HepG2 (cell line): ENCODE results near the gene MCEE. TPM values are rescaled to one million over a fixed set of nuclear protein-coding genes. Genes with fewer than 3 reads are reported as not detected.

Experiments
- CTCF ChIP-seq: sonication (generic); formaldehyde crosslinking; IDR thresholded peaks from 2 replicates; pipeline ENCODE4 v1.5.0; 2020; ENCODE audit warnings: mild to moderate bottlenecking, missing genetic modification reagents, moderate library complexity
- DMAP1 ChIP-seq: IDR thresholded peaks from 2 replicates; pipeline ENCODE4 v1.6.1; 2016
- DNMT1 ChIP-seq: sonication (generic); formaldehyde crosslinking; IDR thresholded peaks from 2 replicates; pipeline ENCODE4 v1.5.1; 2020; ENCODE audit warnings: mild to moderate bottlenecking, missing genetic modification reagents
- E2F5 ChIP-seq: sonication (generic); formaldehyde crosslinking; conservative IDR thresholded peaks from 2 replicates; pipeline ENCODE4 v1.4.0; 2020; ENCODE audit warnings: missing genetic modification reagents
- HINFP ChIP-seq: sonication (generic); formaldehyde crosslinking; IDR thresholded peaks from 2 replicates; pipeline ENCODE4 v1.4.0; 2020; ENCODE audit warnings: low read depth, mild to moderate bottlenecking, missing genetic modification reagents
- HMGXB4 ChIP-seq, 2 experiments: sonication (generic) in 1 of 2; formaldehyde crosslinking in 1 of 2; IDR thresholded peaks; 2 replicates each; pipeline versions ENCODE4 v1.4.0 to v1.6.1; 2018 to 2020; ENCODE audit warnings: missing genetic modification reagents in 2 of 2, borderline replicate concordance in 1 of 2, low read depth in 1 of 2, mild to moderate bottlenecking in 1 of 2, missing biosample characterization in 1 of 2
- KLF9 ChIP-seq: IDR thresholded peaks from 2 replicates; pipeline ENCODE4 v1.6.1; 2016; ENCODE audit warnings: low read depth
- MEIS2 ChIP-seq: sonication (generic); formaldehyde crosslinking; IDR thresholded peaks from 2 replicates; pipeline ENCODE4 v1.9.0; 2021; ENCODE audit warnings: mild to moderate bottlenecking, missing genetic modification reagents
- MZF1 ChIP-seq: sonication (generic); formaldehyde crosslinking; IDR thresholded peaks from 2 replicates; pipeline ENCODE4 v1.8.1; 2023; ENCODE audit warnings: mild to moderate bottlenecking, missing genetic modification reagents, borderline replicate concordance
- NFATC3 ChIP-seq: sonication (generic); formaldehyde crosslinking; IDR thresholded peaks from 2 replicates; pipeline ENCODE4 v1.5.1; 2020; ENCODE audit warnings: mild to moderate bottlenecking, missing genetic modification reagents
- NR2C2 ChIP-seq: sonication (generic); formaldehyde crosslinking; IDR thresholded peaks from 2 replicates; pipeline ENCODE4 v1.4.0; 2020; ENCODE audit warnings: missing genetic modification reagents, mild to moderate bottlenecking, moderate library complexity, borderline replicate concordance
- RELA ChIP-seq: sonication (generic); formaldehyde crosslinking; IDR thresholded peaks from 2 replicates; pipeline ENCODE4 v1.4.0; 2020; ENCODE audit warnings: missing genetic modification reagents
- STAT5B ChIP-seq: sonication (generic); formaldehyde crosslinking; IDR thresholded peaks from 2 replicates; pipeline ENCODE4 v1.4.0; 2020; ENCODE audit warnings: missing genetic modification reagents
- TFE3 ChIP-seq: IDR thresholded peaks from 2 replicates; pipeline ENCODE4 v1.6.1; 2016
- ZBTB2 ChIP-seq: sonication (generic); formaldehyde crosslinking; IDR thresholded peaks from 2 replicates; pipeline ENCODE4 v1.8.0; 2022; ENCODE audit warnings: low read depth, missing genetic modification reagents
- ZBTB34 ChIP-seq: sonication (generic); formaldehyde crosslinking; IDR thresholded peaks from 2 replicates; pipeline ENCODE4 v1.8.0; 2022; ENCODE audit warnings: mild to moderate bottlenecking, missing genetic modification reagents
- ZNF234 ChIP-seq: sonication (generic); formaldehyde crosslinking; conservative IDR thresholded peaks from 2 replicates; pipeline ENCODE4 v1.5.1; 2020; ENCODE audit warnings: mild to moderate bottlenecking, missing genetic modification reagents
- ZNF780A ChIP-seq: sonication (generic); formaldehyde crosslinking; IDR thresholded peaks from 2 replicates; pipeline ENCODE4 v1.8.0; 2022; ENCODE audit warnings: mild to moderate bottlenecking, missing genetic modification reagents, moderate library complexity
- ZNF841 ChIP-seq: sonication (generic); formaldehyde crosslinking; IDR thresholded peaks from 2 replicates; pipeline ENCODE4 v1.8.1; 2023; ENCODE audit warnings: missing genetic modification reagents, borderline replicate concordance
- polyA plus RNA-seq, 8 experiments: library from polyadenylated mRNA; depleted of rRNA in 3 of 8; stranded (reverse) in 7 of 8; unstranded in 1 of 8; fragments of >200 nt; fragmentation: Illumina TruSeq in 4 of 8; extraction: Trizol in 4 of 8; gene quantifications; 2 replicates each; pipeline versions ENCODE4 v1.2.1 to v1.2.3, GENCODE V29; 2011 to 2016; ENCODE audit warnings: low read depth in 4 of 8, missing spikeins in 1 of 8, mixed read lengths in 1 of 8; ENCODE audit not compliant: insufficient read depth in 1 of 8
- total RNA-seq, 5 experiments: library from RNA; depleted of rRNA; stranded (reverse); fragments of >200 nt; fragmentation: Illumina TruSeq; extraction: Trizol; gene quantifications; 2 replicates each; pipeline ENCODE4 v1.2.3, GENCODE V29; 2016; ENCODE audit warnings: low read depth in 1 of 5

Gene MCEE
- total and polyA plus RNA-seq, 2 of the 13 experiments (the other 11 are each of a cell fraction or from before 2014, with no cell fraction given): 32.0 to 66.9 TPM

- peak; percentile 22; the same call in 1 of the 2 replicates for TF ChIP-seq HINFP (CRISPR knock-in tag)
- TF ChIP-seq ZNF780A (CRISPR knock-in tag): no peak; the same call in 1 of the 2 replicates
- no peak for TF ChIP-seq HMGXB4 (CRISPR knock-in tag; IDR thresholded peaks at IDR 0.05; ENCODE audit: borderline replicate concordance in 1 of 2, low read depth in 1 of 2)
- no peak for TF ChIP-seq MZF1 (CRISPR knock-in tag)
- no peak for TF ChIP-seq DMAP1
- TF ChIP-seq TFE3: no peak
- no peak for TF ChIP-seq STAT5B (CRISPR knock-in tag)
- TF ChIP-seq DNMT1 (CRISPR knock-in tag): 0 out of 2 replicates have a peak, but pooled peaks have one; percentile 75
- no peak for TF ChIP-seq ZNF841 (CRISPR knock-in tag)
- TF ChIP-seq MEIS2 (CRISPR knock-in tag): 0 out of 2 replicates have a peak, but pooled peaks have one; percentile 18
- TF ChIP-seq ZBTB34 (CRISPR knock-in tag): peak; percentile 33; the same call in 1 of the 2 replicates
- no peak for TF ChIP-seq ZBTB2 (CRISPR knock-in tag)
- TF ChIP-seq RELA: no peak
- peak; percentile 17; the same call in 1 of the 2 replicates for TF ChIP-seq CTCF (CRISPR knock-in tag)
- no peak for TF ChIP-seq E2F5 (CRISPR knock-in tag)
- TF ChIP-seq NR2C2 (CRISPR knock-in tag): no peak
- no peak for TF ChIP-seq NFATC3 (CRISPR knock-in tag)
- TF ChIP-seq KLF9 (CRISPR knock-in tag): no peak
- TF ChIP-seq ZNF234: peak; percentile 96
Observed at GRCh38 chr2:71129902-71130151, 202 bp downstream of the MCEE start (continued).
